ENCODE results near the gene TGFBR3.

DNA sequence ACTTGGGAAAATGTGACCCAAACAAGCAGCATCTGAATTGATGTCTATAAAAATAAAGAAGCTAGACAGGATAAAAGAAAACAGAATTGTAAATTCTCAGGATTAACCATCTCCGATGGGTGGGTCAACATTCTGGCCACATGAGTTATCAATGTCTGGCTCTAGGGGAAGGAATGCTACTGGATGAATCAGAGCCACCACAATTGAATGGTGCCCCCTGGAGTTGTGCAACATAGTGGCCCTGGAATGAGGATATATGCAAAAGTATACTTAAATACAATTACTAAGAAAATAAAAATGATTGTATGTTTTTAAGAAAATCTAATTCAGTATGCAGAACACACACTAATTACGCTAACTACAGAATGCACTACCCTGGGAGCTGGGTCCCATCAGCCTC lies 185.6 kb downstream of the TGFBR3 start:
- TF ChIP-seq DNMT1 (IDR thresholded peaks at IDR 0.05) = no peak
- TF ChIP-seq PCBP2 (IDR thresholded peaks at IDR 0.05; ENCODE audit: low read depth, low read length, poor library complexity, severe bottlenecking) = no peak
- TF ChIP-seq RFX5 (IDR thresholded peaks at IDR 0.05; ENCODE audit: low read depth, low read length) = no peak
- TF ChIP-seq TFE3 (CRISPR knock-in tag; IDR thresholded peaks at IDR 0.05) = no peak
- TF ChIP-seq CTCF (IDR thresholded peaks at IDR 0.05 in 2 of 3, conservative IDR thresholded peaks at IDR 0.05 in 1 of 3; ENCODE audit: insufficient read depth in 2 of 3, low read depth in 1 of 3, low read length in 3 of 3) = peak in 1 of 3 experiments; percentile 25; a peak in 1 of 6 replicates
- TF ChIP-seq HNRNPL (IDR thresholded peaks at IDR 0.05; ENCODE audit: low read depth, low read length) = no peak
